Measurements from ENCODE around the gene GRIN3A. TPM values are rescaled to one million over a fixed set of nuclear protein-coding genes. Genes with fewer than 3 reads are reported as not detected.

GRIN3A gene
- total RNA-seq, 1 donor from 2014 or later, result not detected

DNA sequence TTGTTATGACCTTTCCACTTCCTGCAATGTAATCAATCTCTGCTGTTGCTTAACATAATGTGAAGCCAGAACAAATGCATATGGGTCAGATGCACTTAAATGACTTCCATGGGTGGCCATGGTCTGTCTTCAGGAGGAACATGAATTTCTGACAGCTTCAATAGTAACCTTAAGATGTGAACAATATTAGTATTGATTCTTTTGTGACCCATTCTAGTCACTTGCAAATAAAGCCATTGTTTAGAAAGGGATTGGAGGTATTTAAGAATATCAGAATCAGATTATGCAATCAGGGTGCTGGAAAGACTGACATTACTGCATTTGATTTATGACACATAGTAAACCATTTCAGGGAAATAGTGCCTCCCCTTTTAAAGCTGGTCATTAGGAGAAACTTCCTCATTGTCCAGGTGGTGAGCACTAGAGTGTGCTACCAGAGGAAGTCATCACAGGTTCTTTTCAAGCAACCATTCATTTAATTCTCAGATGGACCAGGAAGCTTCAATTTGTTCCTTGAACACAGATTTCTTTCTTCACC, 32.1 kb downstream of the GRIN3A start:
- intact Hi-C loops (cut with micrococcal nuclease), result no loop called here

DNA sequence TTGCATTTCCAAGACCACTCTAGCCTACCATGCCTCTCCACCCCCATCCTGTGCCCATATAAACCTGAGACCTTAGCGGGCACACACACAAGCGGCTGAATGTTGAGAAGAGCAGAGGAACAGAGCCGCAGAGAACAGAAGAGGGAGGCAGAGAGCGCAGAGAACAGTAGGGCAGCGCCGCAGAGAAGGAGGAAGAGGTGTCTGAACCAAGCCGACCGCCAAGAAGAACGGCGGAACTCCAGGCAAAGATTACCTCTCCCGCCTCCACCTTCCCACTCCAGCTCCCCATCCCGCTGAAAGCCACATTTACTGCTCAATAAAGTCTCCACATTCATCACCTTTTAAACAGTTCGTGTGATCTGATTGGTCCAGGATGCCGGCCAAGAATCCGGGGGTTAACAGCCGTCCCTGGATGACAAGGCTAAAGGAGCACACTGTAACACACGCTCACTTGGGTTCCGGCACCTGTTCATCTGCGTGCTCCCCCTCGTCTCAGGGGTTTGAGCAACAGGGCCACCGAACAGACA, 33.2 kb downstream of the GRIN3A start:
- intact Hi-C loops (cut with micrococcal nuclease), result no loop called here

DNA sequence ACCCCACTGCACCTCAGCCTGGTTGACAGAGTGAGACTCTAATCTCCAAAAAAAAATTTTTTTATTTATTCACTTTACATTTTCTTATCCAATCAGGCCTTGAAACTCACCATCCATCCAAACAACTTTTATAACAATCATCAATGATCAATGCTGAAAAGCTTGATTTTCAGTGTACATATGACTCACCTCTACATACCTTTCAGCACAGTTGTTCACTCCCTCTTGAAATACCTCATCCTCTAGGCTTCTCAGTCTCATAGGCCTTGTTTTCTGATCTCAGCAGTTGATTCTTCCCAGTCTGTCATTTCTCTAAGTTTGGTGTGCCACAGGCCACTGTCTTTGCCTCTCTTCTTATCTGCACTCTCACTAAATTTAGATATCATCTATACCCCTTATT, 36.2 kb downstream of the GRIN3A start:
- intact Hi-C loops (cut with micrococcal nuclease), result no loop called here

DNA sequence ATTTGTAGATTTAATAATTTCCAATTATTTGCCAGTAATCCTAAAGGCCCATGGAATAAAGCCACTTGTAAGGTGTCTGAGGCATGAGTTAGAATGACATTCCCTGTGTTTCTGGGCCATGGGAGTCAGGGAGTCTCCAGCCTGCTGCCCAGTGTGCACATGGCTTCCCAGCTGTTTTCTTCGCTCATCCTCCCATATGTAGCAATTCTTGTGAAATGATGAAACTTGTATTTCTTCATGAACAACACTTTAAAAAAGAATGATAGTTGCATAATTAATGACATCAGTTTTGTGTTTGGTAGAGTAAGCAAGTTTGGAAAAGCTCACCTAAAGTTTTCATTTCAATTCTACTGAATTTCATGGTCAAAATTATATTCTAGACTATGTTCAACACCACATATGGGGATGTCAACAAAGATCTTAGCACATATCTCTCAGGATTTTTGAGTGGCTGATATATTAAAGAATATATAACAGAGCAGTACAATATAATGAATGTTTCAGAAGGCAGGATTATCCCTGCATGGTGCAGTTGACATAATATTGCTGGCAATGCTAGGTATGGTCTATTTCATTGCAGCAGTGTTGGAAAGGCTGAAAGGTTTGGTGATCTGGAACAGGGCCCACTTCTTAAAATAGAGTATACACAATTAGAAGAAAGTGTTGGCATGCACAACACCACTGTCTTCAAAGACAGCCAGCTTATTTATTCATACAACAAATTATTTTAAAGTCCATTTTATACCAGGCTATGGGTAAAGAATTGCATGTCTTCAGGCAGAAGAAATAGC, 44.7 kb downstream of the GRIN3A start:
- intact Hi-C loops (cut with micrococcal nuclease), result no loop called here

DNA sequence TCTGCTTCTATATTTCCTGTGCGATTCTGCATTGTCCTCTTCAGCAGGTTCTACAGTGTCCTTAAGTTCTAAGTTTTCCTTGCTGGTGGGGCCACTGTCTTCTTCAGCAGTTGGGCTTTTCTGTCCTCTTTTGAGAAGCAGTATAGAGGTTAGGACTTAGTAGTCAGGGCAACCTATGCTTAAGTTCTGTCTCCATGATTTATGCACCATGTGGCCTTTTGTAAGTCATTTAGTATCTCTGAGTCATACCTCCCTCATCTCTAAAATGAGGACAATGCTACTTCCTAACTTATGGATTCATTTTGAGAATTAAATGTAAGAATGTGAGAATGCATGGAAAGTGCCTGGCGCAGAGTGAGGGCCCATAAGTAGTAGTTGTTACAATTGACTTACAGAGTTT, 46.8 kb downstream of the GRIN3A start:
- intact Hi-C loops (cut with micrococcal nuclease), result no loop called here

DNA sequence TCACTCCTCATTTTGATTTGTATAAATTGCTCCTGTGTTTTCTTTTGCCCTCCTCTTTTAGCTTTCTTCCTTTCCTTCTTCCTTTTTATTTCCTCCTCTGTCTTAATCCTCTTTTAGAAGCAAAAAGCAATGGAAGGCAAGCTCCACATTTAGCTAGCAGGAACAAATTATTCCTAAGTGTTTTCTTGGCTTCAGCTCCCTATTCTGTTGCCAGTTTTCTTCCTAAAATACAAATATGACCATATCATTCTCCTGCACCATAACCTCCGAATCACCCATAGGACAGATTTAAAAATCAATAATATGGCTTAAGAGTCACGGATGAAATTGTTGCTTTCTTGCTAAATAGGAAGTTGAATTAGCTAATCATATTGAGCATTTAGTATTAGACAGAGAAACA, 49.4 kb downstream of the GRIN3A start:
- intact Hi-C loops (cut with micrococcal nuclease), result no loop called here

DNA sequence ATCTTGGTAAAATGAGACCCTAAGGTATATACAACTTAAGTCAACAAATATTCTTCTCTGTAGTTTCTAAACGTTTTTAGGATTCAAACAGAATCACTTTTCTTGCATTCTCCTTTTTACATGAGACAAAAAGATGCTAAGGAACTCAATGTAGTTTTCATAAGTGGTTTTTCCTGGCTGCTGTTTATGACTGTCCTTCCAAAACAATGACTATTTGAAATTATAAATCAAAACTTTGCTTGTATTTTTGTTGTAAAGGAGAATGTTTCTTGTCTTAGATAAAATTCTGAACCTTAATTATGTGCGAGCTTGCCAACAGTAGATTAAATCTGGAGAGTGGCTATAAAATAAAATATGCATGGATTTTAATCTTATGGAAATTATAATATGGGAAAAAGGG, 53.8 kb downstream of the GRIN3A start:
- intact Hi-C loops (cut with micrococcal nuclease), result no loop called here

DNA sequence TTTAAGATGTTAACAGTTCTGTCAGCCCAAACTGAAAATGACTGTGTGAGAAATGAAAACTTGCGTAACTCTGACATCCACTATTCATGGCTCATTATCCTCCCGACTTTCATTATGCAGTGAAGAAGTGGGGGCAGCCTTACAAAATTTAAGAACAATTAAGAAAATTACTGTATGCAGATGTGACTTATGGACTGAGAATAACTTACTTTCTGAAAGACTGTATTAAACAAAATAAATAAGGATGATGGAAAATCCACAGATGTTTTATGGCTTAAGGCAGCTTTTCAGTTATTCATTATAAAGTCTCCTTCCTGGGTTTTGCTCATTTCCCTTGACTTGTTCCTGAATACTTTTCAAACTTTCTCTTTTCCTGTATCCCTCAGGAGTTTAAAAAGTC, 55.2 kb downstream of the GRIN3A start:
- intact Hi-C loops (cut with micrococcal nuclease), result no loop called here

DNA sequence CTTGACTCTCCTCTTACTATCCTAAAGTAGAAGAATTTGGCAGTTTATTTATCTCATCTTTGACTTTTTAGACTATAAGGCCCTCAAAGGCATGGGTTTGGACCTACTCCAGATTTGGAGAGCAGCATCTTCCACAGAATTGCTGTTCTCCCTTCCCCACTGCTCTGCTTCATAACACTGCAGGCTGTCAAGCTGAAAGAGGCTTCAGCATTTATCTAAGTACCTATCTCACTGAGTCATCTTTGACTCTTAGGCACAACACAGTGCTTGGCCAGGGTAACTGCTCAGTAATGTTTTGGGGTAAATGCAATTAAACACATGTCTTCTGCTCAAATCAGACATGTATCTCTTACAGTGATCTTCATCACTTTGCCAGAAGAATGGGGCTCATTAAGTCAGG, 60.6 kb downstream of the GRIN3A start:
- intact Hi-C loops (cut with micrococcal nuclease), result no loop called here

DNA sequence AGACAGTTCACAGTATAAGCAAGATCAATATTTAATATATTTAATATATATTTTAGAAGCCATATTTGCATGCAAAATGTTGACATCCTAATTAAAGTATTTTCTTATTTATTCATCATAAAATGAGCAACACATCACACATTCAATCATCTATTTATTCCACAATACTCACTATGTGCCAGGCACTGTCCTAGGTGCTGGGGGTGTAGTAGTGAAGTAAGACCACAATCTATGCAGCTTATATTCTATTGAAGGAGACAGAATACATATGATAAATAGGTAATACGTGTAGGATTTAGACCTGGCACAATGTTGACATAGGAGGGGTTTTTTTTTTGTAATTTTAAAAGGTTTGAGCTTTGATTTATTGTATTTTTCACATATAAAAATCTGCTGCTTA, 63.1 kb downstream of the GRIN3A start:
- intact Hi-C loops (cut with micrococcal nuclease), result no loop called here

DNA sequence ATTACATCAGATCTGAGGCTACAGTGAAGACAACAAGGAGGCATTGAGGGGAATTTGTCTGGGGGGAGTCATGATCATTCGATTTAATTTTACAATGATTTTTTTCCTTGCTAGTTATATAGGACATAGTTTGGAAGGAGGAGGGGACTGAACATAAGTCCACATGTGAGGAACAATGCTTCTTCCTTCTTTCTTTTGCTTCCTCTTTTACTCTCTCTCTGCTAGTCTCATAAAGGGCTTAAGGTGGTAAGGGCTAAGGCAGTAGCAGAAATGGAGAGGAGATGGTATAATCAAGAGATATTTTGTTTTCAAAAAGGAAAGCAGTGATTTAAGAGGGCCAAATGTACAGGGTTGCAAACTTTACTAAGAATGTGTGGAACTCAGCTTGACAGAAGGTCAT, 64.3 kb downstream of the GRIN3A start:
- intact Hi-C loops (cut with micrococcal nuclease), result no loop called here

DNA sequence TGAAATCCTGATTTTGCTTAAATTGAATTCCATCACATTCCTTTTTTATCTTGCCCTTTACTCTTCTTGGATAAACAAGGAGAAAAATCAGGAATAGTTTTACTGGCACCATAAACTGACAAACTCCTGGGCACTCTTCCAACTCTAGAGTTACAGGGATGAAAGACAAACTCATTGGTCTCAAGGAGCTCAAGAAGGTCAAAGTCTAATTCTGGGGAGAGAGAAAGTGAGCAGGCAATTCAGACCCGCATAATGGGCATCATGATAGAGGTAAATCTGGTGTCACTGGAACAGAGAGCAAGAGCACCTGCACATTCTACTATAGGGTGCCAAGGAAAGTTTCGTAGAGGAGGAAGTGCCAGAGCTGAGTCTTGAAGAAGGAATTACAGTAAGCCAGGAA, 64.8 kb downstream of the GRIN3A start:
- intact Hi-C loops (cut with micrococcal nuclease), result no loop called here

DNA sequence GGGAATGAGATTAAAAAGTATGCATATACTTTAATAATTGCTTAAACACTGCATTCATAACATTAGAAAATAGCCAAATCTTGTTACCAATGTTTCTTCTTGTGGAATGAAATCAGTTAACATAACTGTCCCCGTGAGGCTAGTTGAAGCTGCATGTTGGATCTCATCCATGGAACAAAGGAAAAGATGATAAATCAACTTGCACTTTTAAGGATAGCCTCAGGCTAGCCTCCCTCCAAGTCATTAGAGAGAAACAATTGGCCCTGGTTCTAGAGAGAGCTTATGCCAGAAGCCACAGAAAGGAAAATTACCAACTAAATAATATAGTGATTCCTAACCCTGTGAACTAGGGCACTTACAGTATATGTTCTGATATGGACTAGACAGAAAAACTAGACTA, 66.9 kb downstream of the GRIN3A start:
- intact Hi-C loops (cut with micrococcal nuclease), result no loop called here

DNA sequence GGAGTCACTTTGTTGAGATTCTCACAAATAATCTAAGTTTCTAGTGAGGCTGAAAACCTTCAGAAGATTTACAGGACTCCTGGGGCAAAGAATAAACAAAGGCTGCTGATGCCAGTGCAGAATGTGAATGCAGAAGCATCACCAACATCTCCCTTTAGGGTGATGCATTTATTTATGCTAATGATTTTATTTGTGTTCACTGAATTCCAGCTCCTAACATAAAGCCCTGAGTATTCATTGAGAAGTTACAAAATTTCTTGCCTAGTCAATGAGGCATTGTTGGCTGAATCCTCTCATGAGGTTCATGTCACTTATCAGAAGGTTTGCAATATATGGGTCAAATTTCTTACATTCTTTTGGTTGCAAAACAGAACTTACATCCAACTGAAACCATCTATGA, 70.0 kb downstream of the GRIN3A start:
- intact Hi-C loops (cut with micrococcal nuclease), result no loop called here

DNA sequence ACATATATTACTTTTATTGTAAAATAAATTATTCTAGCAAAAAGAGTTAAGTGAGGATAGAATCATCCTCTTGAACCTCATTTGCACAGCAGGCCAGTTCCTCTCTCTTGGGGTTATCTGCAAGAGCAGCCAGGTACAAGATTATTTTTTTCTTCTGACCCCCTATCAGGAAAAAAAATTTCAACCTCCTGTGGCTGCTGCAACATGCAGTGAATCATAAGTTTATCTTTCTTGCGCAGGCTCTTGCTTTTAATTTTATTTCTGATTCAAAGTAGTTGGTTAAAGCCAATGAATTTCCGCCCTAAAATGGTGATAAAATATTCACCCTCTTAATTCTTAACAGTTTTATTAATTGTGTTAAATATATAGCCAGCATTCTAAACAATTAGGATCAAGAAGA, 74.0 kb downstream of the GRIN3A start:
- intact Hi-C loops (cut with micrococcal nuclease), result no loop called here

DNA sequence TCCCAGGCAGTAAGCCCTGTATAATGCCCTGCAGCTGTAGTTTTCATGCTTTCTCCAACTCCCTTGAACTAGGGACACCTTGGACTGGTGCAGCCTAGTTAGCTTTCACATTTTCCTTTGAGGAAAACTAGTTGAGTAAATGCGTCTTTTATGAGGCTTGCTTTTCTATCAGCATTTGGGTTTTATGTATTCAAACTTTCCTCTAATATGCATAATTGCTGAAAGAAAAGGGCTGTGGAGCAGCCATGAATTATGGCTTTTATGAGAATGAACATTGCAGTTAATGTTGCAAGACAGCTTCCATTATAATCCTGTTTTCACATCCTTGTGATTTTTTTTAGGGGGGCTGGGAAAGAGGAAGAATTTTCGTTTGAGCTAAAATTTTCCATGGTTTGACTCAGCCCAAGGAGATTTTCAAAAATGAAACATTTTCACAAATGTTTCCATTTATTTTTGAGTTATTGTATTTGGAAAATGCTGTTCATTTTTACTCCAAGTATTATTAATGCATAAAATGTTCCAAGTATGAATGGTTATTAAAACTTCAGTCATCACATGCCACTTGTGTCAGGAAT, 85.8 kb downstream of the GRIN3A start:
- intact Hi-C loops (cut with micrococcal nuclease), result no loop called here

DNA sequence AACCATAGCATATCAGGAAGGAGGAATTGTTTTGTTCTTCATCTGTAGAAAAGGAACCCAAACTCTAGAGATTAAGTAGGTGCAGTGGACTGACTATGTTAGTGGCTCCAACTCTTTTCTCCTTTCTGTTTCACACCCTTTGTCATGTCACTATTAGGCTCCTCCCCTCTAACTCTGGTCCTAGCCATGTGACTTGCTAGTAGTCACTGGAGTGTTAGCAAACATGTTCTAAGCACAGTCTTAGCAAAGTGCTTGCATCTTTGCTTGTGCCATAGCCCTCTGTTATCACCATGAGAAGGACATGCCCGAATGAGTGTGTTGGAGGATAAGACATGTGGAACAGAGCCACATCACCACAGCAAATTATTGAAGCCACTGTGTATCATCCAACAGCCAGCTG, 88.3 kb downstream of the GRIN3A start:
- intact Hi-C loops (cut with micrococcal nuclease), result no loop called here

DNA sequence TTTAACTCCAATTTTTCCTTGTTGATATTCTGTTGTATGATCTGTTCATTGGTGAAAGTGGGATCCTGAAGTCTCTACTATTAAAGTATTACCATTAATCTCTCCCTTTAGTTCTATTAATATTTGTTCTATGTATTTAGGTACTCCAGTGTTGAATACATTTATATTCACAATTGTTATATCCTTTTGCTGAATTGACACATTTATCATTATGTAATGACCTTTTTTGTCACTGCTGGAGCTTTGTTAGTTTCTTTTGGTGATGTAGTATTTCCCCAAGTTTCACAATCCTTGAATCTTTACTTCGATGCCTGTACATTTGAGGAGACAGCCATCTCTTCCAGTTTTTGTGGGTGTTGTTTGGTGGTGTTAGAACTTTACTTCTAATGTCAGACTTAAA, 90.0 kb downstream of the GRIN3A start:
- intact Hi-C loops (cut with micrococcal nuclease), result no loop called here

DNA sequence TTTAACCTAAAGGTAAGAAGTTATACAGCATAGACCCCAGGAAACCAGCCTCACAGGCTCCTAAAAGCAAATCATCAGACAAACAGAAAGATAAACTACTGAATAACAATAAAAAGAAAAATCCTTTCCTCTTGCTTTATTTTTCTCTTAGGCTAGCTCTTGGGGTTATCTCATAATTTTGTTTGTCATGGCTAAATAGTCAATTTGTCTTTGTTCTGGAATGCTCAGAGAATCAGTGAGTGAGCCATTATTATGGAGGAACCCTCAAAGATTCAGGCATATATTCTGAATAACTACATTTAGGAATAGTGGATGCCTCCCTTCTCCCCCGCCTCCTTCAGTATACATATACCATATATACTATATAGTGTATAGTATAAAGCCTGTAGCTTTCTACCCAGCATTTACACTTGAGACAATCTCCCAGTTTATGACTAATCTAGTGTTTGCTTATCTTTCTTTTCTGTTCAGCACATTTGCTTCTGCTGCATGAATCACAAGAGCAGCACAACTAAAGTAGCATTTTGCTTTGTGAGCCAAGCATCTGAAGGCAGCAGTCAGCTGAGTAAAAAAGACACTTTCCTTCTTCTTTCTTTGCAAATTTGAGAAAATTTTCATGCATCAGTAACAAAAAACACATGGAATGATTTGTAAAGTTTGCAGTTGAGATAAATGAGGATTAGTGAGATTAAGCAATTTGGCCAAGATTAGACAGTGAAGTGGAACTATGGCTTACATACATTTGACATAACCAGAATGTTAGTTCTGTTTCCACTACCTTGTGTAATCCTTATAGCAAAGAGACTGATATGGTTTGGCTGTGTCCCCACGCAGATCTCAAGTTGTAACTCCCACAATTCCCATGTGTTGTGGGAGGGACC, 98.4 kb downstream of the GRIN3A start:
- intact Hi-C loops (cut with micrococcal nuclease), result no loop called here

DNA sequence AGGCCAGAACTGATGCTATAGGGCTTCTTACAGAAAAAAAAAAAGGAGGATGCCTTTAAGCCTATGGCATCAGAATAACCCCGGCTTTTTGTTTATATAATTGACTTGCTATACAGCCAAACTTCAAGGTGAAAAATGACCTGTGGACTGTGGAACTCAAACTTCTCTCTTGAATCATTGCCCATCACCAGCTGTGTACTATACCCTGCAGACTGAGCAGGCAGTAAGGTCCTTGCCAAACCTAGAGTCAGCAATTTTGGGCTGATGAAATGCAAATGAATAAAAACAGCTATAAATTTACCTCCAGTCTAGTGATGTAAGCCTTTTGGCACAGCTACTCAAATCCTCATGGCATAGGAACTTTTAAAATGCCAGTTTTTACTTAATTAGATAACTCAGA, 99.1 kb downstream of the GRIN3A start:
- intact Hi-C loops (cut with micrococcal nuclease), result no loop called here

DNA sequence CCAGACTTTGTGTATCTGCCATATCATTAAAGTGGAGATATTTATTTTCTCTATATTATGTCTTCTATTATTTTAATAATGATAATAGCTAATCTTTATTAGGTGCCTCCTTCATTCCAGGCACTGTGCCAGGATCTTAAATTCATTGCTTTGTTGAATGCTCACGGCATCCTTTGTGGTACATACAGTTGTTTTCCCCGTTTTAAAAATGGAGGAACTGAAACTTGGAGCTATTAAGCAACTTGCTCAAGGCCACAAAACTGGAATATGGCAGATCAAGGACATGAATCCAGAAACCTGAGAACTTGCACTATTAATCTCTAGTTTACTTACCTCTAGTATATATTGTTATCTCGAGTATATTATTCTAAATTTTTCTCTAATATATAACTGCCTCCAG, 102.2 kb downstream of the GRIN3A start:
- intact Hi-C loops (cut with micrococcal nuclease), result no loop called here

DNA sequence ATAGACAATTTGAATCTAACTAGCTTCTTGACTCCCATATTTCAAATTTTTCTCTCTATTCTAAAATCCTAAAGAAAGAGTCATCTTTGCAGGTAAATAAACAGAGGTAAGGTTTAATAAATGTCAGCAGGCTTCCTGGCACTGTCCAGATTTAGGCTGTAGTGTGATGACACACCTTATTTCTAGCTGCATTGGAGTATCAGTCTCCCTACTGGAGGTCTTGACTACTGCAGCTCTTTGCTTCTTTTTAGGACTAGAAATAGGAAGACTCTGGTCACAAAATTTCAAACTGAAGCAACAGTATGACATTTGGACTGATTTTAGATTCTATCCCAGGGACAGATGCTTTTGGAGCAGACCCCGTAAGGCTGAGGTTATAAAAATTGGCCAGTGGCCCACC, 103.0 kb downstream of the GRIN3A start:
- intact Hi-C loops (cut with micrococcal nuclease), result no loop called here
